NCI-H2029 treated with DMSO at 0.1 percent for 48 hours (cell line): ENCODE data around the gene CDCP1.
"Not testable (repeated sequence)": the region's sequence is repeated elsewhere in the genome, so short reads cannot be mapped to it uniquely, and the experiment has no call there.

Source experiments
- DNase-seq: peaks from one replicate; lab custom pipeline; 2025; lab: John Stamatoyannopoulos, UW

CDCP1 gene

GRCh38 chr3:45084361-45084760, 61.8 kb downstream of the CDCP1 start:
- no peak for DNase-seq

GRCh38 chr3:45083023-45083422, 63.2 kb downstream of the CDCP1 start:
- no peak for DNase-seq

GRCh38 chr3:45082142-45082538, 64.0 kb downstream of the CDCP1 start:
- no peak for DNase-seq

- DNase-seq: no peak
Observed at GRCh38 chr3:45081506-45082141, 64.6 kb downstream of the CDCP1 start.

- DNase-seq: no peak
Observed at GRCh38 chr3:45080824-45081223, 65.4 kb downstream of the CDCP1 start.

GRCh38 chr3:45079715-45080114, 66.5 kb downstream of the CDCP1 start:
- no peak for DNase-seq

GRCh38 chr3:45078910-45079522, 67.2 kb downstream of the CDCP1 start:
- DNase-seq: no peak

- not testable (repeated sequence) for DNase-seq
Observed at GRCh38 chr3:45078256-45078655, 67.9 kb downstream of the CDCP1 start.

- DNase-seq: no peak
Observed at GRCh38 chr3:45075821-45076625, 70.2 kb downstream of the CDCP1 start.

GRCh38 chr3:45071075-45071474, 75.1 kb downstream of the CDCP1 start:
- no peak for DNase-seq

GRCh38 chr3:45067941-45068340, 78.2 kb downstream of the CDCP1 start:
- no peak for DNase-seq

GRCh38 chr3:45067486-45067885, 78.7 kb downstream of the CDCP1 start:
- no peak for DNase-seq

- no peak for DNase-seq
Observed at GRCh38 chr3:45066109-45066801, 79.9 kb downstream of the CDCP1 start.

- DNase-seq: no peak
Observed at GRCh38 chr3:45065373-45065720, 80.8 kb downstream of the CDCP1 start.

- DNase-seq: no peak
Observed at GRCh38 chr3:45064512-45065372, 81.4 kb downstream of the CDCP1 start.

- DNase-seq: no peak
Observed at GRCh38 chr3:45062697-45063070, 83.5 kb downstream of the CDCP1 start.

- DNase-seq: no peak
Observed at GRCh38 chr3:45060165-45060892, 85.8 kb downstream of the CDCP1 start.

GRCh38 chr3:45059132-45059531, 87.0 kb downstream of the CDCP1 start:
- DNase-seq: no peak

GRCh38 chr3:45057557-45057956, 88.6 kb downstream of the CDCP1 start:
- DNase-seq: no peak

- DNase-seq: no peak
Observed at GRCh38 chr3:45056608-45057301, 89.4 kb downstream of the CDCP1 start.
